ENCODE measurements around the gene TNNI3. TPM values are rescaled to one million over a fixed set of nuclear protein-coding genes. Genes with fewer than 3 reads are reported as not detected.
"Not testable (repeated sequence)": the region's sequence is repeated elsewhere in the genome, so short reads cannot be mapped to it uniquely, and the experiment has no call there.

TNNI3 gene
- total RNA-seq, 1 donor from 2014 or later, result not detected

DNA sequence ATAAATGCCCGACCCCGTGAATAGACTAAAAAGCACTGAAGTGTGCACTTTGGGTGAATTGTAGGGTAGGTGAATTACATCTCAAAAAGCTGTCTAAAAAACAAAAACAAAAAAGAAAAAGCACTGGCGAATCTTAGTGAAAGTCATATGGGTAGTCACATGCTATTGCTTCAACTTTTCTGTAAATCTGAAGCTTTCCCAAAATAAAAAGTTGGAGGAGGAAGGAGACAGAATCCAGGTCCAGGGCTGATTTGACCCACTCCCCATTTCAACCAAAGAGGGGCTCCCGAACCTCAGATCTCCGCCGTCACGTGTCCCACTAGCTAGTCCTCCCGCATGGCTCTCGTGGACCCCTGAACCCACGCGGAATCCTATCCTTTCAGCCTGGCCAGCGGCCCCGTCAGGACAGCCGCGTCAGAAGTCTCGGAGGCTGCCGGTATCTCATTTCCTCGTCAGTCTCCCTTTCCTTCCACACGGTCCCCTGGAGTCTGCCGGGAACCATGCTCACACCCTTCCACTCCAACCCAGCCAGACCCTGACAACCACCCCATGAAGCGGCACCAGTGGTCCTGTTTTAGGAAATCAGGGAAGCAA lies 46.2 kb downstream of the TNNI3 start:
- no peak for DNase-seq (ENCODE audit: low spot score)
- peak overlapping the region; percentile 50 for H3K27ac Mint-ChIP-seq (ENCODE audit: unreplicated experiment)
- H3K4me3 Mint-ChIP-seq (ENCODE audit: unreplicated experiment), result no peak overlapping the region

DNA sequence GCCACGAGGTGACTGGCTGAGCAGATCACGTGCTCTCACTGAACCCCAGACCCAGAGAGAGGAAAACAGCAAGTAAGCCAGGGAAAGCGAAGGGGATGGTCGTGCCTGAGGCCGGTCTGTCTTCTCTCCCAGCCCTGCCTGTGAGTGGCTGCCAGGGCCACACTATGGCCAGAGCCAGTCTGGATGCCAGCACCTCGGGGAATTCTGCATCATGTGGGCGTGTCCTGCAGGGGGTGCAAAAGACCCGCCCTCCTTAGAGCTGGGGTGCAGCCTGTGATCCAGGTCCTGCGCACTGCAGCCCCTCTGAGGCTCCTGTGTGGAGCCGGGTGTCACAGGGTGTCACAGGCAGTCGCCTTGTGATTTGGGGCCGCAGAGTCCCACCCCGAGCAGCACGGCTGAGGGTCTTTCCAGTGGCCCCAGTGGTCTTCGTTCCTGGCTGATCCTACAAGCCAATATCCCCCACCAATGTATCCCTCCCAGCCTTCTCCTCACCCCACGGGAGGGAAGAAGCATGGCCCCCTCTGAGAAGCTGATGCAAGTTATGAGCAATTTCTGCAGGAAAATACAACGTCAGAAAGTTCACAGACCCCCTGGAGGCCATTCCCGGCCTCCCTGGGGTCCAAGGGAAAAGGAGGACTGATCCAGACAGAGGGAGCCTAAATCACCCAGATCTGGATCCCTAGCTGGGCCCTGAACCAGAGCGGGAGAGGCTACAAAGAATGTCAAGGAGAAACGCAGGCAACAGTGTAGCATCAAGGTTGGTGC lies 47.8 kb downstream of the TNNI3 start:
- Mint-ChIP-seq H3K4me3 (ENCODE audit: unreplicated experiment) (no peak overlapping the region), H3K27ac (ENCODE audit: unreplicated experiment) (peak overlapping the region; percentile 85), H3K9me3 (ENCODE audit: low read depth) (no peaks in the 10 kb centered on the region), H3K4me1 (ENCODE audit: low read depth) (peaks cover 20% of the 10 kb centered on the region), H3K27me3 (ENCODE audit: low read depth) (no peaks in the 10 kb centered on the region), H3K36me3 (ENCODE audit: low read depth) (peaks cover 12% of the 10 kb centered on the region)
- TF ChIP-seq, protein P1, sequence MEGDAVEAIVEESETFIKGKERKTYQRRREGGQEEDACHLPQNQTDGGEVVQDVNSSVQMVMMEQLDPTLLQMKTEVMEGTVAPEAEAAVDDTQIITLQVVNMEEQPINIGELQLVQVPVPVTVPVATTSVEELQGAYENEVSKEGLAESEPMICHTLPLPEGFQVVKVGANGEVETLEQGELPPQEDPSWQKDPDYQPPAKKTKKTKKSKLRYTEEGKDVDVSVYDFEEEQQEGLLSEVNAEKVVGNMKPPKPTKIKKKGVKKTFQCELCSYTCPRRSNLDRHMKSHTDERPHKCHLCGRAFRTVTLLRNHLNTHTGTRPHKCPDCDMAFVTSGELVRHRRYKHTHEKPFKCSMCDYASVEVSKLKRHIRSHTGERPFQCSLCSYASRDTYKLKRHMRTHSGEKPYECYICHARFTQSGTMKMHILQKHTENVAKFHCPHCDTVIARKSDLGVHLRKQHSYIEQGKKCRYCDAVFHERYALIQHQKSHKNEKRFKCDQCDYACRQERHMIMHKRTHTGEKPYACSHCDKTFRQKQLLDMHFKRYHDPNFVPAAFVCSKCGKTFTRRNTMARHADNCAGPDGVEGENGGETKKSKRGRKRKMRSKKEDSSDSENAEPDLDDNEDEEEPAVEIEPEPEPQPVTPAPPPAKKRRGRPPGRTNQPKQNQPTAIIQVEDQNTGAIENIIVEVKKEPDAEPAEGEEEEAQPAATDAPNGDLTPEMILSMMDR (IDR thresholded peaks at IDR 0.05), result no peak
- DNase-seq (ENCODE audit: low spot score), result no peak

More for the DNA sequence above, 46.2 kb downstream of the TNNI3 start:
- peaks cover 36% of the 10 kb centered on the region for H3K4me1 Mint-ChIP-seq (ENCODE audit: low read depth)
- no peaks in the 10 kb centered on the region for H3K9me3 Mint-ChIP-seq (ENCODE audit: low read depth)
- TF ChIP-seq, protein P1 (IDR thresholded peaks at IDR 0.05), result no peak
- no peaks in the 10 kb centered on the region for H3K27me3 Mint-ChIP-seq (ENCODE audit: low read depth)
- H3K36me3 Mint-ChIP-seq (ENCODE audit: low read depth), result peaks cover 8% of the 10 kb centered on the region

DNA sequence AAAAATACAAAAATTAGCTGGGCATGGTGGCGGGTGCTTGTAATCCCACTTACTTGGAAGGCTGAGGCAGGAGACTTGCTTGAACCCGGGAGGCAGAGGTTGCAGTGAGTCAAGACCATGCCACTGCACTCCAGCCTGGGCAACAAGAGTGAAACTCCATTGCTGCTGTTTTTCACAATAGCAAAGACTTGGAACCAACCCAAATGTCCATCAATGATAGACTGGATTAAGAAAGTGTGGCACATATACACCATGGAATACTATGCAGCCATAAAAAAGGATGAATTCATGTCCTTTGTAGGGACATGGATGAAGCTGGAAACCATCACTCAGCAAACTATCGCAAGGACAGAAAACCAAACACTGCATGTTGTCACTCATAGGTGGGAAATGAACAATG lies 50.3 kb downstream of the TNNI3 start:
- not testable (repeated sequence) for H3K27me3 Mint-ChIP-seq (ENCODE audit: low read depth); H3K9me3 Mint-ChIP-seq (ENCODE audit: low read depth); H3K27ac Mint-ChIP-seq (ENCODE audit: unreplicated experiment); H3K4me3 Mint-ChIP-seq (ENCODE audit: unreplicated experiment); H3K4me1 Mint-ChIP-seq (ENCODE audit: low read depth)
- DNase-seq (ENCODE audit: low spot score), result peak; percentile 12
- H3K36me3 Mint-ChIP-seq (ENCODE audit: low read depth), result peaks cover 22% of the 10 kb centered on the region

DNA sequence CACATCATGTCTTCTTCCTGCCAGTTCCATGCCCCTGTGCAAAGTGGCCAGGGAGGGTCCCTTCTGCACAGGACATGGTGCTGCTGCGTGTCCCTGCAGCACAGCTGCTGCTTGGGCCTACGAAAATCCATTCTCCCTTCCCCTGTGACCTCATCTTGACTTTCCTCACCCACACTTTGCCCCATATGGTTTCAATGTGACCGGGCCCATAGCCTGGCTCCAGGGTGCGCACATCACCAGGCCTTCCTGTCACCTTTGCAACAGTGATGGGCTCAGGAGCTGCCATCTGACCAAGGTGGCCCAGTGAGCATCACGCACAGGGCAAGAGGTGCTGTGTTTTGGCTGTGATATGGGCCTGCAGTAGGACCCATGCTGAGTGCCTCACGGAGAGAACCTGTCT lies 50.9 kb downstream of the TNNI3 start:
- peaks cover 24% of the 10 kb centered on the region for H3K36me3 Mint-ChIP-seq (ENCODE audit: low read depth)
- H3K4me3 Mint-ChIP-seq (ENCODE audit: unreplicated experiment), result no peak overlapping the region
- DNase-seq (ENCODE audit: low spot score), result peak; percentile 20
- peaks cover 6% of the 10 kb centered on the region for H3K4me1 Mint-ChIP-seq (ENCODE audit: low read depth)
- H3K27ac Mint-ChIP-seq (ENCODE audit: unreplicated experiment), result peak overlapping the region; percentile 47
- no peaks in the 10 kb centered on the region for H3K9me3 Mint-ChIP-seq (ENCODE audit: low read depth)
- H3K27me3 Mint-ChIP-seq (ENCODE audit: low read depth), result no peaks in the 10 kb centered on the region
- TF ChIP-seq, protein P1 (IDR thresholded peaks at IDR 0.05), result no peak

DNA sequence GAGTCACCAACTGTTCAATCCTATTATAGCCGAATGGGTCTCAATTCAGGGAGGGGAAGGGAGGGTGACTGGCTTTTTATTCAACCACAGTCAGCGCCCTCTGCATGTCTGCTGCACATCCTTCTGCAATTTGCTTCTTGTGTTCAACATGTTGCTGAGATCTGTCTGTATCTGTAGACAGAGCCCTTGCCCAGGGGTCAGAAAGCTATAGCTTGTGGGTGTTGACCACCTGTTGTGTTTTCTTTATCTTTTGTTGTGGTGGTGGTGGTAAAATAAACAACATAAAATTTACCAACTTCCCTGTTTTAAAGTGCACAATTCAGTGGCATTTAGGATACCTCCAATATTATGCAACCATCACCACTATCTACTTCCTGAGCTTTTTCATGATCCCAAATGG lies 52.3 kb downstream of the TNNI3 start:
- peaks cover 4% of the 10 kb centered on the region for H3K4me1 Mint-ChIP-seq (ENCODE audit: low read depth)
- H3K4me3 Mint-ChIP-seq (ENCODE audit: unreplicated experiment), result no peak overlapping the region
- H3K36me3 Mint-ChIP-seq (ENCODE audit: low read depth), result peaks cover 25% of the 10 kb centered on the region
- no peaks in the 10 kb centered on the region for H3K27me3 Mint-ChIP-seq (ENCODE audit: low read depth)
- DNase-seq (ENCODE audit: low spot score), result peak; percentile 2
- H3K9me3 Mint-ChIP-seq (ENCODE audit: low read depth), result no peaks in the 10 kb centered on the region
- TF ChIP-seq, protein P1 (IDR thresholded peaks at IDR 0.05), result no peak
- H3K27ac Mint-ChIP-seq (ENCODE audit: unreplicated experiment), result no peak overlapping the region

All from chondrocyte (in vitro differentiated cells).